Small intestine (tissue), 7 donors: ENCODE measurements around the gene TNFAIP8L2. TPM values are rescaled to one million over a fixed set of nuclear protein-coding genes. Genes with fewer than 3 reads are reported as not detected.

Experiments
- DNase-seq, 2 donors: peaks; one replicate each; pipeline versions ENCODE4 v3.0.0 to v3.0.0-alpha.2; 2013
- FAIRE-seq: peaks from 2 replicates; lab custom pipeline; 2012; peaks lifted over from hg19 to GRCh38; lab: Jason Lieb, UNC
- H3K27ac ChIP-seq, 3 donors: one replicate each; pipeline ENCODE4 v1.5.1; 2013; ENCODE audit warnings: low read length in 2 of 3, mild to moderate bottlenecking in 2 of 3, control low read depth in 1 of 3, inconsistent platforms in 1 of 3, low read depth in 1 of 3, moderate library complexity in 1 of 3
- H3K27me3 ChIP-seq, 3 donors: one replicate each; pipeline ENCODE4 v1.6.1; 2013; ENCODE audit warnings: low read length in 3 of 3, inconsistent platforms in 1 of 3; ENCODE audit not compliant: control insufficient read depth in 3 of 3, insufficient read depth in 3 of 3
- H3K36me3 ChIP-seq, 3 donors: one replicate each; pipeline ENCODE4 v1.6.1; 2013; ENCODE audit warnings: low read length in 3 of 3, inconsistent platforms in 1 of 3, low read depth in 1 of 3, mild to moderate bottlenecking in 1 of 3, moderate library complexity in 1 of 3; ENCODE audit not compliant: control insufficient read depth in 3 of 3, insufficient read depth in 2 of 3
- H3K4me1 ChIP-seq, 3 donors: one replicate each; pipeline ENCODE4 v1.6.1; 2013; ENCODE audit warnings: low read length in 2 of 3, inconsistent platforms in 1 of 3, low read depth in 1 of 3, mild to moderate bottlenecking in 1 of 3, moderate library complexity in 1 of 3; ENCODE audit not compliant: control insufficient read depth in 3 of 3, insufficient read depth in 2 of 3
- H3K4me3 ChIP-seq, 3 donors: one replicate each; pipeline ENCODE4 v1.5.1; 2013; ENCODE audit warnings: low read length in 3 of 3, control low read depth in 1 of 3, inconsistent platforms in 1 of 3, low read depth in 1 of 3, mild to moderate bottlenecking in 1 of 3, moderate library complexity in 1 of 3
- H3K9me3 ChIP-seq, 2 donors: one replicate each; pipeline ENCODE4 v1.6.1; 2013; ENCODE audit warnings: low read depth in 1 of 2, low read length in 1 of 2; ENCODE audit not compliant: control insufficient read depth in 2 of 2, insufficient read depth in 1 of 2
- WGBS, 3 donors: extraction: QIAGEN DNeasy Blood & Tissue Kit; methylation state at CpG; one replicate each; pipeline ENCODE4 v1.1.7; 2013; 5-methylcytosine and 5-hydroxymethylcytosine counted together
- polyA plus RNA-seq, 4 donors: library from polyadenylated mRNA; stranded (reverse) in 3 of 4; unstranded in 1 of 4; fragments of 200-250 nt in 3 of 4; fragments of 120-200 nt in 1 of 4; gene quantifications; one replicate each; pipeline versions ENCODE4 v1.2.1 to v1.2.3, GENCODE V29; 2013
- donor health status: healthy with polysubstance abuse.
- donor health status: control.
- donor health status: control.
- donor health status: Bipolar disorder and iron deficiency.
- donor health status: healthy.

TNFAIP8L2 gene
- polyA plus RNA-seq, 4 donors: 1.6 to 16.2 (median 4.8) TPM

- FAIRE-seq: no peak
- 83 to 87% (median 84%) methylated on average over 4 to 5 of the region's 5 CpGs for WGBS, 3 donors
Measured at GRCh38 chr1:151142411-151143056, 13.9 kb upstream of the TNFAIP8L2 start.

DNA sequence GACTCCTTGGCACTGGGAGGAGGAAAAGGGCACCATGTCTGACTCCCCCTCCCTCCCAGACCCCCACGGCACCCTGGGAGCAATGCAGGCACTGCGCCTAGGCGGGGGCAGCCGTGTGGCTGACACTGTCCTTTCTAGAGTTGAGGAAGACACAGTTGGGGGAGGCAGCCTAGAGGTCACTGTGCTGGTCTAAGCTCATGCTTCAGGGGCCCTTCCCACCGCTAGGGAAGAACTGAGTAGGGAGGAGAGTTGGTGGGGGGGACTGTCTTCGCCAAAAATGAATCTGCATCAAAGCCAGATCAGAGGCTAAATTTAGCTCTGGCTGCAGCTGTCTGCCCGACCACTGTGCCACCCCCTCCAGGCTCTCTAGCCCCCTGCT lies 13.4 kb upstream of the TNFAIP8L2 start:
- Histone ChIP-seq H3K4me3 (no peak overlapping the region), H3K4me1 (peaks cover 0 to 20% (median 3%) of the 10 kb centered on the region in 3 donors), H3K36me3 (peaks cover 0 to 37% (median 0%) of the 10 kb centered on the region in 3 donors), H3K27me3 (peaks cover 0 to 7% (median 0%) of the 10 kb centered on the region in 3 donors), H3K9me3 (no peaks in the 10 kb centered on the region), H3K27ac (no peak overlapping the region)
- DNase-seq: no peak
- 71 to 85% (median 80%) methylated on average over 7 of the region's 7 CpGs for WGBS, 3 donors
- FAIRE-seq: no peak

More at GRCh38 chr1:151142411-151143056, 13.9 kb upstream of the TNFAIP8L2 start:
- H3K4me3 ChIP-seq: no peak overlapping the region
- peaks cover 0 to 17% (median 3%) of the 10 kb centered on the region in 3 donors for H3K4me1 ChIP-seq
- peaks cover 0 to 7% (median 0%) of the 10 kb centered on the region in 3 donors for H3K27me3 ChIP-seq
- H3K9me3 ChIP-seq: no peaks in the 10 kb centered on the region
- no peak for DNase-seq
- H3K27ac ChIP-seq: no peak overlapping the region
- H3K36me3 ChIP-seq: peaks cover 0 to 42% (median 0%) of the 10 kb centered on the region in 3 donors

- H3K4me1 ChIP-seq: peaks cover 0 to 20% (median 3%) of the 10 kb centered on the region in 3 donors
- H3K27ac ChIP-seq: no peak overlapping the region
- peaks cover 0 to 28% (median 0%) of the 10 kb centered on the region in 3 donors for H3K36me3 ChIP-seq
- WGBS, 3 donors: 66 to 78% (median 73%) methylated on average over 3 to 5 of the region's 5 CpGs
- no peaks in the 10 kb centered on the region for H3K9me3 ChIP-seq
- H3K27me3 ChIP-seq: peaks cover 0 to 7% (median 0%) of the 10 kb centered on the region in 3 donors
- H3K4me3 ChIP-seq: no peak overlapping the region
- FAIRE-seq (no peak), DNase-seq (no peak)
Measured at GRCh38 chr1:151143986-151144385, 12.5 kb upstream of the TNFAIP8L2 start.

- no peak overlapping the region for H3K27ac ChIP-seq
- peaks cover 0 to 20% (median 3%) of the 10 kb centered on the region in 3 donors for H3K4me1 ChIP-seq
- H3K36me3 ChIP-seq: peaks cover 0 to 23% (median 0%) of the 10 kb centered on the region in 3 donors
- FAIRE-seq (no peak), DNase-seq (no peak)
- peaks cover 0 to 7% (median 0%) of the 10 kb centered on the region in 3 donors for H3K27me3 ChIP-seq
- WGBS, 3 donors: 56 to 64% (median 58%) methylated on average over 6 to 7 of the region's 7 CpGs
- H3K4me3 ChIP-seq: peak overlapping the region in 2 of 3 donors; percentile 81 to 91
- H3K9me3 ChIP-seq: no peaks in the 10 kb centered on the region
Measured at GRCh38 chr1:151144474-151145303, 11.8 kb upstream of the TNFAIP8L2 start.

GRCh38 chr1:151145304-151146071 lies 11.0 kb upstream of the TNFAIP8L2 start:
- peaks cover 0 to 20% (median 3%) of the 10 kb centered on the region in 3 donors for H3K4me1 ChIP-seq
- no peaks in the 10 kb centered on the region for H3K9me3 ChIP-seq
- FAIRE-seq (no peak), DNase-seq (peak; percentile 20 to 61)
- H3K27me3 ChIP-seq: peaks cover 0 to 7% (median 0%) of the 10 kb centered on the region in 3 donors
- peaks cover 0 to 18% (median 0%) of the 10 kb centered on the region in 3 donors for H3K36me3 ChIP-seq
- H3K4me3 ChIP-seq: peak overlapping the region; percentile 45 to 91 (median 81)
- 22 to 29% (median 23%) methylated on average over 38 to 43 of the region's 43 CpGs for WGBS, 3 donors
- no peak overlapping the region for H3K27ac ChIP-seq

DNA sequence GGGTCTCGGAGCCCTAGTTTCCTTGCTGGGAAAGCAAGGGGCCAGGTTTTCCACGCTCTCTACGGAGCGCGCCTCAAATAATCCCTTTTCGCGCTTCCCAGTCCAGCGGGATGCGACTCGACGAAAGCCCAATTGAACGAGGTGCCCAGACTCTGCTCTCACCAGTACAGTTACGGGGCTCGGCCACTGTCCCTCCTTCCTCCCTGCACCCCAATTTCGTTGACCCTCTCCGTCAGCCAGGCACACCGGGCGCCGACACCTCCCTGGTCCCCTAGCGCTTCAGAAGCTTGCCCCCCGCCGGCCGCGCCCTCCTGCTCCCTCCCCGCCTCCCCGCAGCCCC lies 10.4 kb upstream of the TNFAIP8L2 start:
- no peaks in the 10 kb centered on the region for H3K9me3 ChIP-seq
- peaks cover 0 to 18% (median 0%) of the 10 kb centered on the region in 3 donors for H3K36me3 ChIP-seq
- H3K27ac ChIP-seq: peak overlapping the region in 2 of 3 donors; percentile 22 to 40
- 1 to 2% (median 1%) methylated on average over 21 to 26 of the region's 26 CpGs for WGBS, 3 donors
- H3K4me1 ChIP-seq: peaks cover 0 to 20% (median 3%) of the 10 kb centered on the region in 3 donors
- FAIRE-seq (no peak), DNase-seq (peak in 1 of 2 donors; percentile 8)
- H3K27me3 ChIP-seq: peaks cover 0 to 7% (median 0%) of the 10 kb centered on the region in 3 donors
- peak overlapping the region; percentile 45 to 91 (median 81) for H3K4me3 ChIP-seq

- 0 to 1% (median 1%) methylated on average over 51 to 61 of the region's 61 CpGs for WGBS, 3 donors
Measured at GRCh38 chr1:151146412-151147131, 9.9 kb upstream of the TNFAIP8L2 start, which contains the start of gene SEMA6C. Gene SEMA6C, minus strand, starts transcription at chr1:151146631. Its CDS starts 4,010 bp downstream, at chr1:151142621.

More at GRCh38 chr1:151146412-151147131, 9.9 kb upstream of the TNFAIP8L2 start, which contains the start of gene SEMA6C:
- Histone ChIP-seq H3K27ac (peak within 1 kb of the TSS; percentile 36 to 68 (median 60)), H3K36me3 (peaks cover 0 to 17% (median 0%) of the 10 kb centered on the region in 3 donors), H3K4me1 (peaks cover 0 to 20% (median 3%) of the 10 kb centered on the region in 3 donors), H3K4me3 (peak within 1 kb of the TSS; percentile 45 to 91 (median 81)), H3K9me3 (no peaks in the 10 kb centered on the region), H3K27me3 (peaks cover 0 to 7% (median 0%) of the 10 kb centered on the region in 3 donors)
- DNase-seq: peak; percentile 94 to 96
- FAIRE-seq: no peak
